A172 (cell line): ENCODE data around the gene SLC37A1. TPM values are rescaled to one million over a fixed set of nuclear protein-coding genes. Genes with fewer than 3 reads are reported as not detected.
"Not testable (repeated sequence)": the region's sequence is repeated elsewhere in the genome, so short reads cannot be mapped to it uniquely, and the experiment has no call there.

Source experiments
- DNase-seq: peaks from one replicate; pipeline ENCODE4 v3.0.0-alpha.2; 2015; ENCODE audit warnings: low spot score
- total RNA-seq: library from RNA; depleted of rRNA; stranded (reverse); fragments of >200 nt; shearing (Covaris generic); gene quantifications from 2 replicates; pipeline ENCODE4 v1.2.3, GENCODE V29; 2014

SLC37A1 gene
- total RNA-seq, 1 experiment from 2014 or later = 1.1 TPM

DNA sequence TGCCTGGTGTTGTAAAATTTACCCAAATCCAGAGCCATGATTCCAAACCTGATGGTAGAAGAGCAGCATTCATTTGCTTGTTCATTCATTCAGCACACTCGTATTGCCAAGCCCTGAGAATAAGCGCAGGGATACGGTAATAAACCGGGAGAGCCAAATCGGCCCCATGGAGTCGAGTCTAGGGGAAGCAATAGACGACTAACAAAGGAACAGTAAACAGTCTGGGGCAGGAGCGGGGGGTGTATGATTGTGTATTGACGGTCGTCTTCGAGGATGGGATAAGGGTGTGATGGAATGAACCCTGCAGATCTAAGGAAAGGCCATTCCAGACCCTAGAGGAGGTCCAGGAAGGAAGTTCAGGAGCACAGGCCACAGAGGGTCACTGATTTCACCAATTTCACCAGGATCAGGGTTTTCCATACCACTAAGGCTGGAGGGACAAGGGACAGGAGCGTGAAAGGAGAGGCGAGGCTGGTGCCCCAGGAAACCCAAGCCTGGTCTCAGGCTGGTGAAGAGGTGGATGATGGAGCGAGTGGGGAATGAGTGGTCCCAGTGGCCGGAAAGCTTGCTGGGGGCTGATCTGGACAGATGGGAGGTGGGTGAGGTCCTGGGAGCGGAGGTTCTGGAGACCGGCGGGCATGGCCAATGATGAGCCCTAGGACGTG is 78.6 kb downstream of the SLC37A1 start:
- DNase-seq = no peak

GRCh38 chr21:42593007-42593814 is 79.6 kb downstream of the SLC37A1 start:
- peak; percentile 46 for DNase-seq

GRCh38 chr21:42594616-42595282 is 81.1 kb downstream of the SLC37A1 start:
- no peak for DNase-seq

DNA sequence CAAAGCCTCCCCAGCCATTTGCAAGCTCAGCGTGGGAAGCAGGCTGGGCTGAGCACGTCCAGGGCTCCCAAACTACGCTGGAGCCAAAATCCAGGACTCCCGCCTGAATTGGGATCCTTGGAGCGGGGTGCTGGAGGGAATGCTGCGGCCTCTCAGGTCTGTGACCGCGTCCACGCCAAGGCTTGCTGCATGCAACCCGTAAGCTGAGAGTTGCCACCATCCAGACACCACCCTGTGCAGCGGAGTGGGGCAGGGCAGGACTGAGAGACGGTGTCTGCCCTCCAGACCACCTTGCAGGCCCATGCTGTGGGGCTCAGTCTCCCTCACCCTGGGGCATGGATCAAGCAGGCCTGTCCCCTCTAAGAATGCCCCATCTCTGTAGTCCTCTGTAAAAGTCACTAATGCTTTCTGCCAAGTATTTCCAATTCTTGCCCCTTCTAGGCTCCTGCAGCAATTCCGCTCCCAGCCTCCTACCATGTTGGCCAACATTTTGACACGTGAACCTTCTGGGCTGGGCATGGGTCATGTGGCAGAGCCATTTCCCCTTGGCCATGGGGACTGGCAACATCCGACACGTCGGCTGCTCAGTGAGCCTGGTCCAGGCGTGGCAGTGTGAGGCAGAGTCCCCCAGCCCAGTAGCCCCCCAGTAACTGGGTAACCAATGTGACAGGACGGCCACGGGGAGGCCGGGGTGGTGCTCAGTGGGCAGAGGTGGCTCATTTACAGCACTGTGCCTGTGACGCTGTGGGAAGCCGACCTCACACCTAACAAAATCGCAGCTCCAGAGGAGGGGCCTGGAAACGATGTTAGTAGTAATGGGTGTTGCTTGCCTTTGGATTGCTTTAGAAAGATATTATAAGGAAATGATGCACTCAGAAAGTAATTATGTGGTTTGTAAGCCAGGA is 81.9 kb downstream of the SLC37A1 start:
- DNase-seq = no peak

DNA sequence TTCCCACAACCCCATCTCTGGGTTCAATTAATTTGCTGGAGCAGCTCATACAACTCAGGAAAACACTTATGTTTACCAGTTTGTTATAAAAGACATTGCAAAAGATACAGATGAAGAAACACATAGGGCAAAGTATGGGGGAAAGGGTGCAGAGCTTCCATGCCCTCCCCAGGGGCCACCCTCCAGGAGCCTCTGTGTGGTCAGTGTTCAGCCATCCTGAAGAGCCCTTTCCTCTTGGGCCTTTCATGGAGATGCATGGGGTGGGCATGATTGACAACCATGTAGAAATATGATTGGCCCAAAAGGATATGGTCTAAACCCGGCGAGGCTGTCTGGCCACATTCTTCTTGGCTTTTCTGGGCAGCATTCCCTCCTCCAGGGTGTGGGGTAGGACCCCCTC is 83.0 kb downstream of the SLC37A1 start:
- DNase-seq = no peak

DNA sequence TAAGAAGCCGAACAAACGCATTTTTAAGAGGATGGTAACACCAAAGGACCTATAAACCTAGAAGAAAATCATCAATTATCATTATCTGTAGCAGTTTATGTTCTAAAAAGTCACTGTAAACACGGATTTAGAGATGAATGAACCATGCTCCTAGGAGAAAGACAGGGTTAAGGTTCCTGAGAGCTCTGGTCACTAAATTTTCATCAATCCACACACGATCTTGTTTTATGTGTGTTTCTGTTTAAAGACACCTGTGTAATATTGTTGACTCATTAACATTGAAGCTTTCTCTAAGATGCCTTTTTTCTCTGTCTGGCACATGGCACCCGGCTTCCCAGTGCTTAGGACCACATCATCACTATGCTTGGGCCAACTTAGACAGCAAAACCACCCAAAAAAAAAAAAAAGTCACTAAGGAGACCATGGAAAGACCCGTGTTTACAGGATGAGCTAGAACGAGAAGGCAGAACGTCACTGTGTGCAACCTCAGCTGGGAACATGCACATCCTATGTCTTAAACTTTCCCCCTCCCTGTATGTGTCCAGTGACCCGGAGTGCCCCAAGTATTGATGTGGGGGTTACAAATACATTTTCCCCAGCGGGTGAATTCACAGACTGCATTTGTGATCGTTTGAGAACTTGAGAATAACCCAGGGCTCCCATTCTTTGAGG is 84.0 kb downstream of the SLC37A1 start:
- DNase-seq = no peak

DNA sequence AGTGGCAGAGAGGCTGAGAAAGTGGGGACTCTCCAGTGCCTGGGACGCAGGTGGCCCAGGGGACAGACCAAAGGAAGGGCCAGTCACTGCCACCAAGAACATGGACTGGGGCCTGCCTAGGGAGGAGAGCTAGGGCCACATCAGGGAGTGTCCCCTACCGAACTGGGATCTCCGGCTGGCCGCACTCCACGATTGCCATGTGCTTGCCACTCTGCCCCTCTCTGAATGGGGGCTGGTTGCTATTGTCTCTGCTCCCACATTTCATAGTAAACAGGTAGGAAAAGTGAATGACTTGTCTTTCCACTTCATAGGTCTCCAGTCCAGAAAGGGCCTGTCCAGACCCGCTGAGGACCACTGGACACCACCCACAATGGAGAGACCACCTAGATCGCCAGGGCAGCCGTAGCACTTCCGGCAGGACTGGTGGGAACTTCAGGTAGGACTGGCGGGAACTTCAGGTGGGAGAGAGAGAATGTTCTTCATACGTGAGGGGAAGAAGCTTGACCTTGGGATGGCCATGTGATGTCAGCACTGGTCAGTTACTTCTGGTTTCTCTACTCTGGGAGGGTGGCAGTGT is 84.6 kb downstream of the SLC37A1 start:
- DNase-seq = no peak

- no peak for DNase-seq
Measured at GRCh38 chr21:42599486-42599885, 85.8 kb downstream of the SLC37A1 start.

GRCh38 chr21:42599962-42600361 is 86.3 kb downstream of the SLC37A1 start:
- DNase-seq = no peak

DNA sequence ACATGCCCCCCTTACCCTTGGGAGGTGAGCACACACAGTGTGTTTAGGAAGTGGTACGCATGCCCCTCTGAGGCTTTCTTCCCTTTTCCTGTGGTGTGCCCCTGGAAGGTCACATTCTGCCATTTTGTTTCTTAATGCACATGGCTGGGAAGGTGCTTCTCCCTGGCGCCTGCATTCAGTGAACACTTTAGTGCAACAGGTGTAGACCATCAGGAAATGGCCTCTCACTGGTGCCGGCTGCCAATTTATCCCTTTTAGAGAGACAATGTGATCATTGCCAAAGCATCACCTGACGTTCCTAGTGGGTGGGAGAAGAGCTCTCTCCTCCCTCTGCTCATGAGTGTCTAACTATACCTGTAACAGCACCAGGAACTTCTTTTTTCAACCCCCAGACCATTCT is 88.0 kb downstream of the SLC37A1 start:
- DNase-seq = no peak

DNA sequence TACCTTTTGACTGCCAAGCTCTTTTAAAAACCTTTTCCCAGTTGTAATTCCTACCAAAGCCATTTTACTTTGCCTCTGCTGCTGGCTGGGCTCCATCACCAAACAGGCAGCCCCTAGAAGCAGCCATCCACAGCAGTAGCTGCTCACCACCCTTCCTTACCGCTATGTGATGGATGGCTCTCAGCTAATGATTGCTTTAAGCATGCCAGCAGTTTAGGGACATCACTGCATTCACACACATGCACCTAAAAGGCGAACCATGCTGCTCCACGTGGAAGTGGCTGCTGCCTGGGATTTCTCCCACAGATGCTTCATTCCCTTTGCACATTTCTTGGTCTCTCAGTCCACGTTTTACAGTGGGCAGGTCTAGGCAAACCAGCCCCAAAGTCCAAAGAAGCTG is 93.5 kb downstream of the SLC37A1 start:
- DNase-seq = no peak

- no peak for DNase-seq
Measured at GRCh38 chr21:42607525-42608102, 94.0 kb downstream of the SLC37A1 start.

GRCh38 chr21:42608446-42608845 is 94.8 kb downstream of the SLC37A1 start:
- no peak for DNase-seq

- DNase-seq = peak; percentile 18
Measured at GRCh38 chr21:42609811-42610210, 96.2 kb downstream of the SLC37A1 start.

- no peak for DNase-seq
Measured at GRCh38 chr21:42611852-42612251, 98.2 kb downstream of the SLC37A1 start.

DNA sequence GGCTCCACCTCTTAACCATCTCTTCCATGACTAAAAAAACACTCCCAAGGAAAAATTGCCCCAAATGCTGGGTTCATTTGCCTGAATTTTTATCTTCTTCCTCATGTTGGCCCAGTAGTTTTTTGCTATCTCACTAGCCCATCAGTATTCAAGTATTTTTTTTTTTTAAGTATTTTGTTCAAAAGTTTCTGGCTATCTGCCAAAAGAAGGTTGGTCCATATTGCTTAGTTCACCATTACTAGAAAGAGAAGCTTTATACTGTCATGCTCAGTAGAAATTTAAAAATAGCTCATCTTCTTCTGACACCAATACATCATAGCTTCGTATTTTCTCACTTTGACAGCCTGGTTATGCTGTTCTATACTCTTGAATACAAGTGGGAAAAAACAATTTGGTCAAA is 98.7 kb downstream of the SLC37A1 start:
- no peak for DNase-seq

DNA sequence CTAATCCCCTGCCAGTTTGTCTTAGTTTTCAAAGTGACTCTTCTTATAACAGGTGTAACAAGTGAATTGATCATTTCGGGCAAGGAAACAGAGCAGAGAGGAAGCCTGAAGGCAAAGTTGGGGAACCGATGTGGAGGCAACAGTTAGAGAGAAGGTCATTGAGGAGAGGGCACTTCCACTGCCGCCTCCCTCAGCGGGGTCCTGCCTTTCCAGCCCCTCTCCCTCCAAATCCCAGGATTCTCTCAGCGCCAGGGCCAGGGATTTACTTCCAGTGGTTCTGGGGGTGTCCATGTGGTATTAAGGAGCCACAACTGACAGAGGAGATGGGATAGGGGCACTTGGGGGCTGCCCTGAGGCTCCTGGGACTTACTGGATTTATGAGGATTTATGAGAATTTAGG is 100.1 kb downstream of the SLC37A1 start:
- DNase-seq = no peak

- no peak for DNase-seq
Measured at GRCh38 chr21:42614396-42614795, 100.7 kb downstream of the SLC37A1 start.

GRCh38 chr21:42614811-42615351 is 101.2 kb downstream of the SLC37A1 start:
- DNase-seq = no peak

GRCh38 chr21:42615377-42615776 is 101.7 kb downstream of the SLC37A1 start:
- not testable (repeated sequence) for DNase-seq
